ENCODE measurements around the gene SBF2. TPM values are rescaled to one million over a fixed set of nuclear protein-coding genes. Genes with fewer than 3 reads are reported as not detected.
"Not testable (repeated sequence)": the region's sequence is repeated elsewhere in the genome, so short reads cannot be mapped to it uniquely, and the experiment has no call there.

Gene SBF2
- total RNA-seq, 2 experiments from 2014 or later: 7.0 to 7.1 TPM

DNA sequence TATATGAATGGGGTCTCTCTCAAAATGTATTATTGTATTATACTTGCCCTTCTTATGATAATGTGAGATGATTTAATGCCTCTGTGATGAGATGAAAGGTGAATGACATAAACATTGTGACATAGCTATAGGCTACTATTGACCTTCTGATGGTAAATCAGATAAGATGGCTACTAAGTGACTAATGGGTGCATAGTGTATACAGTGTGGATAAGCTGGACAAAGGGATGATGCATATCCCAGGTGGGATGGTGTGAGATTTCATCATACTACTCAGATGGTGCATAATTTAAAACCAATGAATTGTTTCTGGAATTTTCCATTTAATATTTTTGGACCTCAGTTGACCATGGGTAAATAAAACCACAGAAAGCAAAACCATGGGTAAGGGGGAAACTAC lies 243.5 kb downstream of the SBF2 start:
- CTCF ChIA-PET: no interaction called here
- no peak overlapping the region for H3K27ac Mint-ChIP-seq
- no peak for DNase-seq
- intact Hi-C loops (cut with micrococcal nuclease): no loop called here
- no peaks in the 10 kb centered on the region for H3K36me3 Mint-ChIP-seq
- H3K9me3 Mint-ChIP-seq: peaks cover 1% of the 10 kb centered on the region
- H3K27me3 Mint-ChIP-seq: no peaks in the 10 kb centered on the region
- H3K4me1 Mint-ChIP-seq (ENCODE audit: low read depth): no peaks in the 10 kb centered on the region
- POLR2A ChIA-PET: no interaction called here
- no peak overlapping the region for H3K4me3 Mint-ChIP-seq

GRCh38 chr11:10049756-10050155 lies 244.3 kb downstream of the SBF2 start:
- intact Hi-C loops (cut with micrococcal nuclease): no loop called here
- Mint-ChIP-seq H3K36me3 (no peaks in the 10 kb centered on the region), H3K27ac (no peak overlapping the region), H3K27me3 (no peaks in the 10 kb centered on the region), H3K4me1 (ENCODE audit: low read depth) (no peaks in the 10 kb centered on the region), H3K9me3 (peaks cover 5% of the 10 kb centered on the region), H3K4me3 (no peak overlapping the region)
- POLR2A ChIA-PET: no interaction called here
- CTCF ChIA-PET: no interaction called here
- no peak for DNase-seq

- no peak overlapping the region for H3K27ac Mint-ChIP-seq
- DNase-seq: no peak
- CTCF ChIA-PET: interaction anchor here (1.8 kb wide), 1 partner anchor 28 kb away, joined by 5 read pairs; no protein-coding TSS in a partner anchor
- H3K36me3 Mint-ChIP-seq: peaks cover 4% of the 10 kb centered on the region
- peaks cover 16% of the 10 kb centered on the region for H3K9me3 Mint-ChIP-seq
- intact Hi-C loops (cut with micrococcal nuclease): no loop called here
- H3K4me3 Mint-ChIP-seq: no peak overlapping the region
- POLR2A ChIA-PET: no interaction called here
- no peaks in the 10 kb centered on the region for H3K4me1 Mint-ChIP-seq (ENCODE audit: low read depth)
- H3K27me3 Mint-ChIP-seq: no peaks in the 10 kb centered on the region
These were observed 245.7 kb downstream of the SBF2 start for GRCh38 chr11:10048350-10048749.

- H3K27ac Mint-ChIP-seq: no peak overlapping the region
- peaks cover 18% of the 10 kb centered on the region for H3K36me3 Mint-ChIP-seq
- no peaks in the 10 kb centered on the region for H3K4me1 Mint-ChIP-seq (ENCODE audit: low read depth)
- POLR2A ChIA-PET: interaction anchor here (0.7 kb wide), 1 partner anchor 287 kb away, joined by 3 read pairs; no protein-coding TSS in a partner anchor
- no peak overlapping the region for H3K4me3 Mint-ChIP-seq
- intact Hi-C loops (cut with micrococcal nuclease): no loop called here
- no peak for DNase-seq
- H3K9me3 Mint-ChIP-seq: peaks cover 20% of the 10 kb centered on the region
- no peaks in the 10 kb centered on the region for H3K27me3 Mint-ChIP-seq
- CTCF ChIA-PET: no interaction called here
These were observed 249.4 kb downstream of the SBF2 start for GRCh38 chr11:10044618-10045017.

DNA sequence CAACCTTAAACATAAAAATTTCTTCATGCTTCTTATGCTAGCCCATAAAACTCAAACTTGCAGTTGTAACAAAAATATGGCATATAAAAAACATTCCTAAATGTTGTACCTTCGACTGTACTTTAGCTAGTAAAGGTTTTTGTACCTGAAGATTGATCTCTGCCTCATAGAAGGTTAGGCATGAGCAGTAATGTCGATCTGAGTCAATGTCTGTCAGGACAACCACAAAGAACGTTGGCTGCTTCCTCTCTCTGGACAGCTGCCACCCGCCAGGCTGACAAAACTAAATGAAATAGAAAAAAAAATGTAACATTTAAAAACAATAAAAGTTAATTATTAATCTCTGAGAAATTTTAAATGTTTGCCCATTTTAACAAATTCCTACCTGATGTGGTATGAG lies 251.3 kb downstream of the SBF2 start:
- intact Hi-C loops (cut with micrococcal nuclease): no loop called here
- H3K27me3 Mint-ChIP-seq: no peaks in the 10 kb centered on the region
- H3K4me3 Mint-ChIP-seq: no peak overlapping the region
- DNase-seq: no peak
- ChIA-PET CTCF (interaction anchor here (1.7 kb wide), 1 partner anchor 34 kb away, joined by 4 read pairs; no protein-coding TSS in a partner anchor), POLR2A (no interaction called here)
- H3K9me3 Mint-ChIP-seq: peaks cover 20% of the 10 kb centered on the region
- H3K27ac Mint-ChIP-seq: no peak overlapping the region
- H3K36me3 Mint-ChIP-seq: peaks cover 22% of the 10 kb centered on the region
- H3K4me1 Mint-ChIP-seq (ENCODE audit: low read depth): no peaks in the 10 kb centered on the region

- Mint-ChIP-seq H3K4me1 (ENCODE audit: low read depth) (no peaks in the 10 kb centered on the region), H3K36me3 (peaks cover 22% of the 10 kb centered on the region), H3K27ac (no peak overlapping the region), H3K9me3 (peaks cover 20% of the 10 kb centered on the region), H3K4me3 (no peak overlapping the region), H3K27me3 (no peaks in the 10 kb centered on the region)
- POLR2A ChIA-PET: no interaction called here
- DNase-seq: no peak
- intact Hi-C loops (cut with micrococcal nuclease): no loop called here
- CTCF ChIA-PET: interaction anchor here (1.7 kb wide), 1 partner anchor 35 kb away, joined by 4 read pairs; no protein-coding TSS in a partner anchor
These were observed 252.1 kb downstream of the SBF2 start for GRCh38 chr11:10041748-10042446.

- Mint-ChIP-seq H3K36me3 (peaks cover 22% of the 10 kb centered on the region), H3K27ac (no peak overlapping the region), H3K4me1 (ENCODE audit: low read depth) (no peaks in the 10 kb centered on the region), H3K9me3 (peaks cover 20% of the 10 kb centered on the region), H3K27me3 (no peaks in the 10 kb centered on the region), H3K4me3 (no peak overlapping the region)
- intact Hi-C loops (cut with micrococcal nuclease): no loop called here
- DNase-seq: no peak
- ChIA-PET CTCF (no interaction called here), POLR2A (no interaction called here)
These were observed 252.7 kb downstream of the SBF2 start for GRCh38 chr11:10041332-10041731.

- CTCF ChIA-PET: interaction anchor here (1.1 to 1.8 kb wide), 2 partner anchors 38 to 66 kb away, joined by 3 to 5 read pairs; no protein-coding TSS in a partner anchor
- Mint-ChIP-seq H3K9me3 (peaks cover 11% of the 10 kb centered on the region), H3K4me1 (ENCODE audit: low read depth) (no peaks in the 10 kb centered on the region), H3K27me3 (no peaks in the 10 kb centered on the region), H3K4me3 (no peak overlapping the region), H3K27ac (no peak overlapping the region), H3K36me3 (peaks cover 18% of the 10 kb centered on the region)
- intact Hi-C loops (cut with micrococcal nuclease): no loop called here
- DNase-seq: no peak
- POLR2A ChIA-PET: no interaction called here
These were observed 255.3 kb downstream of the SBF2 start for GRCh38 chr11:10038521-10039302.

- CTCF ChIA-PET; H3K9me3 Mint-ChIP-seq; POLR2A ChIA-PET; H3K36me3 Mint-ChIP-seq; H3K4me3 Mint-ChIP-seq; DNase-seq; H3K27me3 Mint-ChIP-seq; H3K4me1 Mint-ChIP-seq (ENCODE audit: low read depth); H3K27ac Mint-ChIP-seq; intact Hi-C loops (cut with micrococcal nuclease): not testable (repeated sequence)
These were observed 258.1 kb downstream of the SBF2 start for GRCh38 chr11:10035932-10036331.

DNA sequence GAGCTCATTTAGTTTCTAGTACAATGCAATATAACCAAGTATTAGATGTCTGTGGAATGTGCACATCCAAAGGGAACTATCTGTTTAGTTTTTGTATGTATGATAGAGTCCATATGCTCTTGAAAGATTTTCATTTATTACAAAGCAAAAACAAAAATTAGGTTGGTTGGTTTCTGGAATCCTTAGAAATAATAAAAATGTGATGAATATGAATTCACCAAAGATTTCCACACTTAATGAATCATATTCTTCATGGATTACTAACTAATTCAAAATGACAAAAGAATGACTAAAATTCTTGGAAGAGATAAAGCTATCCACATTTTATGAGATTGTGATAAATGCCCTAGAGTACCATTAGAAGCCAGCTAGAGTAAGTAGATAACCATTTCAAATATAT lies 261.1 kb downstream of the SBF2 start:
- Mint-ChIP-seq H3K27me3 (no peaks in the 10 kb centered on the region), H3K27ac (no peak overlapping the region), H3K9me3 (peaks cover 5% of the 10 kb centered on the region), H3K4me1 (ENCODE audit: low read depth) (no peaks in the 10 kb centered on the region), H3K36me3 (peaks cover 3% of the 10 kb centered on the region), H3K4me3 (no peak overlapping the region)
- intact Hi-C loops (cut with micrococcal nuclease): no loop called here
- ChIA-PET POLR2A (no interaction called here), CTCF (no interaction called here)
- no peak for DNase-seq

- H3K27me3 Mint-ChIP-seq: no peaks in the 10 kb centered on the region
- intact Hi-C loops (cut with micrococcal nuclease): no loop called here
- no peak overlapping the region for H3K4me3 Mint-ChIP-seq
- H3K9me3 Mint-ChIP-seq: no peaks in the 10 kb centered on the region
- no peak for DNase-seq
- CTCF ChIA-PET: no interaction called here
- POLR2A ChIA-PET: no interaction called here
- no peak overlapping the region for H3K27ac Mint-ChIP-seq
- no peaks in the 10 kb centered on the region for H3K4me1 Mint-ChIP-seq (ENCODE audit: low read depth)
- peaks cover 4% of the 10 kb centered on the region for H3K36me3 Mint-ChIP-seq
These were observed 263.9 kb downstream of the SBF2 start for GRCh38 chr11:10030122-10030490.

DNA sequence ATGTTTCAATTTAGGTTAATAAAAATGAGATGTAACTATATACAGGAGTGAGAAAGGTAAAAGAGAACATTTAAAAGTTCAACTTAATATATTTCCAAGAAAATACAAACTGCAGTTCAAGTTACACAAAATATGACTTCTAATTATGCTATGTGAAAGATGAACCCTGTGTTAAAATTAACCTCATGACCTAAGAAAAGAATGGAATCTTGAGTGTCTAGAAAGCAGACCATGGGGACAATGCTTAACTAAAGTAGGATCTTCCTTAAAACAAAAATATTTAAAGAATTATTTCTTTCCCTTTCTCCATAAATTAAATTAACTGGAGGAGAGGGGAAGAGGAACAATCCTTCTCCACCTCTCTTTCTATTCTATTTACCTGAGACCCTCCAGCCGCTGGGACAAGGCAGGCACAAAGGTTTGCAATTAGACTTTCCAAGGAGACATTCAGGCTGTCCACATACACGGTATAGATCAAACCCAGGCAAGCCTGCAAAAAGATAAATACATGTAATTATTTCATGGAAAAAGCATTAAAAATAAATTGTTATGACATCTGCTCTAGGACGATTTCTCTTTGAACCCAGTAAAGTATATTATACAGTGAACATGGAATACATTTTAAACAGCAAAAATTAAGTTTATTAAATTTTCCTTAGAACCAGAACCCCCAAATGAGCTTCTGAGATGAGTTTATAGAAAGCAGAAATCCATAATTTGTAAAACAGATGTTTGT lies 264.5 kb downstream of the SBF2 start:
- ChIA-PET POLR2A (no interaction called here), CTCF (no interaction called here)
- Mint-ChIP-seq H3K4me1 (ENCODE audit: low read depth) (no peaks in the 10 kb centered on the region), H3K27ac (no peak overlapping the region), H3K36me3 (peaks cover 4% of the 10 kb centered on the region), H3K4me3 (no peak overlapping the region), H3K27me3 (no peaks in the 10 kb centered on the region), H3K9me3 (no peaks in the 10 kb centered on the region)
- intact Hi-C loops (cut with micrococcal nuclease): no loop called here
- DNase-seq: no peak
